Astrocyte of the cerebellum (primary cell): ENCODE data around the gene LRRC27.
"Not testable (repeated sequence)": the region's sequence is repeated elsewhere in the genome, so short reads cannot be mapped to it uniquely, and the experiment has no call there.

Source experiments
- DNase-seq: peaks from one replicate; pipeline ENCODE4 v3.0.0-alpha.2; 2011; ENCODE audit warnings: low read depth
- H3K4me3 ChIP-seq: 2 replicates; pipeline ENCODE4 v1.5.1; 2011; ENCODE audit warnings: mild to moderate bottlenecking, low read depth, low read length, moderate library complexity
- CTCF ChIP-seq: IDR thresholded peaks from 2 replicates; pipeline ENCODE4 v1.5.1; 2012; ENCODE audit warnings: low read length, low read depth, moderate library complexity, mild to moderate bottlenecking; ENCODE audit errors: missing control alignments
- in situ Hi-C: cut with HindIII; loops from 2 replicates; pipeline ENCODE4 v1.10.0; 2017; ENCODE audit warnings: low sequenced_read_pairs

The LRRC27 gene

GRCh38 chr10:132351611-132352010, 19.6 kb downstream of the LRRC27 start:
- no peak overlapping the region for H3K4me3 ChIP-seq
- DNase-seq, result no peak
- in situ Hi-C loops, result no loop called here
- no peak for TF ChIP-seq CTCF

- peak; percentile 59 for TF ChIP-seq CTCF
- in situ Hi-C loops, result not testable (repeated sequence)
- peak; percentile 36 for DNase-seq
These were observed 20.7 kb downstream of the LRRC27 start for GRCh38 chr10:132352462-132353308.

GRCh38 chr10:132353456-132354355, 21.7 kb downstream of the LRRC27 start:
- no peak for DNase-seq
- TF ChIP-seq CTCF, result no peak
- in situ Hi-C loops, result no loop called here
- no peak overlapping the region for H3K4me3 ChIP-seq

More at GRCh38 chr10:132352462-132353308, 20.7 kb downstream of the LRRC27 start:
- H3K4me3 ChIP-seq, result not testable (repeated sequence)

GRCh38 chr10:132354356-132355094, 22.5 kb downstream of the LRRC27 start:
- H3K4me3 ChIP-seq, result no peak overlapping the region
- no peak for DNase-seq
- in situ Hi-C loops, result no loop called here
- TF ChIP-seq CTCF, result no peak

GRCh38 chr10:132355297-132355696, 23.3 kb downstream of the LRRC27 start:
- in situ Hi-C loops, result no loop called here

More at GRCh38 chr10:132355297-132355696, 23.3 kb downstream of the LRRC27 start:
- TF ChIP-seq CTCF, result no peak
- DNase-seq, result no peak
- H3K4me3 ChIP-seq, result no peak overlapping the region
